HG03103 (cell line): Measurements from ENCODE around the gene GNAS-AS1.

Experiments
- ATAC-seq: cut with Tn5 transposase; IDR thresholded peaks from one replicate; pipeline ENCODE4 v1.9.1; 2021; ENCODE audit warnings: low read depth; ENCODE audit not compliant: unreplicated experiment

GNAS-AS1 gene

GRCh38 chr20:58864346-58864745 is 13.6 kb upstream of the GNAS-AS1 start:
- ATAC-seq: no peak

GRCh38 chr20:58863044-58863790 is 12.5 kb upstream of the GNAS-AS1 start:
- no peak for ATAC-seq

DNA sequence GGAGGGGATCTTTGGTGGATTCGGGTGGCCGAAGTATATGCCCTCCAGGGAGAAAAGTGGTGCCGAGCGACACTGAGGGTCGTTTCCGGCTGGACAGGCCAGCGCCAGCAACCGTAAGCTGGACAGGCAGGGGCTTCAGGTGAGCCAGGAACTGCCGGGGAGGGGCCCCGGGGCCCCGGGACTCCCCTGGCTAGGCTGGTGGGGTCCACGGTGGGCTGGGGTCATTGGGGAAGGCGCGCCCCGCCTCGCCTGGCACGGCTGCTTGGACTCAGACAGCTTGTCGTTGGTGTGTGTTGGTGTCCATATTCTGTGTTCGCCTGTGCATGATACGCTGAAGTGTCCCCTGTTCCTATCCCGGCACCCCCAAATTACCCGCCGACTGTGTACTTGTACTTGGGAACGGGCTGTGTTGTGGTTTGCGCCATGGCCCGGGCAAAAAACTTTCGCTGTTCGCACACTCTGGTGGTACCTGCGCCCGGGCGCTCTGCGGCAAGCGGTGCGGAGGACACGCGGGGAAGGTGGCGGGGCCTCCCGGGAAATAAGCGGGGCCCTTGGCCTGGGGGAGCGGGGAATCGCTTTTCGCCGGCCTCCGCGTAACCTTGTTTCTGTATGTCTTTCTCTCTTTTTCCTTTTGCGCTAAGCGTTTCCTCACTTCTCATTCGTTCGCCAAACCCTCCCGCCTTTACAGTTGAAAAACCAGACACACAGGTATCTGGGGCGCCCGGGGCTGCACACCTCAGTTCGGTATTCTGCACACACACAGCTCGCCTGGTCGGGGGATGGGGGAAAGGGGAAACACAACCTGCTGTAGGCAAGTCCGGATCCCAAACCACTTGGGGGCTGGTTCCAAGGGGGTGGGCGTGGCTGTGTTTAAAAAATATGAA is 5.0 kb upstream of the GNAS-AS1 start:
- no peak for ATAC-seq

- ATAC-seq: no peak
These were observed 4.2 kb upstream of the GNAS-AS1 start for GRCh38 chr20:58854638-58855471.

DNA sequence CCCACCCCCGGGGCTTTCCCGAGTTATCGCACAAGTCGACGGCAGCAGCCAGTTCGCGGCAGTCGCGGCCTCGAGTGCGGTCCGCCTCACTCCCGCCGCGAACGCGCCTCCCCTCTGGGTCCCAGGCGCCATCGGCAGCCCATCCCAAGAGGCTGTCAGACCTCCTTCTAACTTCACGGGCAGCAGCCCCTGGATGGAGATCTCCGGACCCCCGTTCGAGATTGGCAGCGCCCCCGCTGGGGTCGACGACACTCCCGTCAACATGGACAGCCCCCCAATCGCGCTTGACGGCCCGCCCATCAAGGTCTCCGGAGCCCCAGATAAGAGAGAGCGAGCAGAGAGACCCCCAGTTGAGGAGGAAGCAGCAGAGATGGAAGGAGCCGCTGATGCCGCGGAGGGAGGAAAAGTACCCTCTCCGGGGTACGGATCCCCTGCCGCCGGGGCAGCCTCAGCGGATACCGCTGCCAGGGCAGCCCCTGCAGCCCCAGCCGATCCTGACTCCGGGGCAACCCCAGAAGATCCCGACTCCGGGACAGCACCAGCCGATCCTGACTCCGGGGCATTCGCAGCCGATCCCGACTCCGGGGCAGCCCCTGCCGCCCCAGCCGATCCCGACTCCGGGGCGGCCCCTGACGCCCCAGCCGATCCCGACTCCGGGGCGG is 3.4 kb upstream of the GNAS-AS1 start:
- no peak for ATAC-seq

- no peak for ATAC-seq
These were observed 2.8 kb upstream of the GNAS-AS1 start for GRCh38 chr20:58853466-58853865.

DNA sequence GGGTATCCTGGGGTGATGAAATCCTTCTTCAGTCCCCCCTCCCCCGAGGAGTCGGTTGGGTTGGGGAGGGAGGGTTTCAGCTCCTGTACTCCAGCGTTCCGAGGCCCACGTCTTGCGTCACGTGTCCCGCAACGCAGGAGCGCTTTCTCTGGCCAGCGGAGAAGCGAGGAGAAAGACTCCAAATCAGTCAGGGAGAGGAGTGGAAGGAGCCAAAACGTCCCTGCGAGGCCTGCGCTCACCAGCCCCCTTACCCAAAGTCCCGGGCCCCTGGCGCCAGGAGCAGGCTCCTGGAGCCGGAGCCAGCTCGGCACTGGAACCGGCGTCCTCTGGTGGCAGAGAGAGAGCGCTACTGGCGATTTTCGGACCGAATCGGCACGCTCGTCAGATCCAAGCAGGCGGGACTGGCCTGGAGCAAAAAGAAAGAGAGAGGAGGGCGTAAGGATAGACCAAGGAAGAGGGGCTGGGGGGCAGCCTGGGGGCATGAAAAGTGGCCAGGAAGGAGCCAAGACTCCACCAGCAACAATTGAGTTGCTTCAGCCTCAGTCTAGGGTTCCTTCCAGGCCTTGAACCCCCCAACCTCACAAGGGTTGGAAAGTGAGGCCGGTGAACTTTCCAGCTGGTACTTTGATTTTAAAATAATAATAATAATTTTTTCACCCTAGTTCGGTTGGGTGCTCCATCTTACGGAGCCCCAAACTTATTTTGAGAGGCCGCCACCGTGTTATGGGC is 2.0 kb upstream of the GNAS-AS1 start, which contains the start of gene GNAS:
GNAS (plus strand) TSS at position 174 of the 729 bp plus-strand sequence.
- no peak for ATAC-seq

GRCh38 chr20:58851969-58852458 is 1.3 kb upstream of the GNAS-AS1 start:
- no peak for ATAC-seq

GRCh38 chr20:58851221-58851968 is 693 bp upstream of the GNAS-AS1 start:
- no peak for ATAC-seq

- ATAC-seq: no peak
These were observed 3.2 kb downstream of the GNAS-AS1 start for GRCh38 chr20:58847463-58847862.

DNA sequence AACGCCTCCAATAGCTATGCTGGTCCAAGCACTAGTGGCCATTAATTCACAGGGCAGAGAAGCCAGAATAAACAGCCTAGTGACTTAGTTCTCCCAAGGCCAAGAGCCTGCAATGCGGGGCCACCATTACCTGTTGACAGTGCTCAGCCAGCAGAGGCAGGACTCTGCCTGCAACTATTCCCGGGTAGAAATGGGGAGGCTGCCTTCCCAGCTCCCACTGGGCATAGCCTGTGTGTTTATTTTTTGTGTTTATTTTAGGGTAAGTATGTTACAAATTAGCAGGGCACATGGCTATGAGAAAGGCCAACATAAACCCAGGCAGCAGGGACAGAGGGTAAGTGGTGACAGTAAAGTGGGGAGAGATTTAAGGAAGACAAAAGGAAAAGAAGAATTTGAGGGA is 5.0 kb downstream of the GNAS-AS1 start:
- no peak for ATAC-seq

- ATAC-seq: no peak
These were observed 7.6 kb downstream of the GNAS-AS1 start for GRCh38 chr20:58843128-58843556.

DNA sequence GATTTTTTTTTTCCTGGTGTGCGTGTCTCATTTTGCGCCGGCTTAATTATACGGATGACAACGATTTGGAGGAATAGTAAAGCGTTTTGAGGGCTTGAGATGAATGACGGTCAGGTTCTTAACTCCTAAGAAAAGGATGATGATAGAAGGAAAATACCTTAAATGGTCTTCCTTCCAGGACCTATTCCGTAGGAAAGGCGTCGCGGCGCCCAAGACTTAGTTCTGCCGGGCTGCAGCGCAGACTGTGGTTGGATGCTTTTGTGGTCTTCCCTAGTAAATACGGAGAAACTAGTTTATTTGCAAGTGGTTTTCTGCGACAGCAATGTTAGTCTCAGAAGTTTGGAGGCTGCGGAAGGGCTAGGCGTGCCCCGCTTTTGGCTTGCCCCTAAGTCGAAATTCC is 8.4 kb downstream of the GNAS-AS1 start:
- no peak for ATAC-seq

GRCh38 chr20:58841539-58842264 is 9.0 kb downstream of the GNAS-AS1 start:
- ATAC-seq: no peak

DNA sequence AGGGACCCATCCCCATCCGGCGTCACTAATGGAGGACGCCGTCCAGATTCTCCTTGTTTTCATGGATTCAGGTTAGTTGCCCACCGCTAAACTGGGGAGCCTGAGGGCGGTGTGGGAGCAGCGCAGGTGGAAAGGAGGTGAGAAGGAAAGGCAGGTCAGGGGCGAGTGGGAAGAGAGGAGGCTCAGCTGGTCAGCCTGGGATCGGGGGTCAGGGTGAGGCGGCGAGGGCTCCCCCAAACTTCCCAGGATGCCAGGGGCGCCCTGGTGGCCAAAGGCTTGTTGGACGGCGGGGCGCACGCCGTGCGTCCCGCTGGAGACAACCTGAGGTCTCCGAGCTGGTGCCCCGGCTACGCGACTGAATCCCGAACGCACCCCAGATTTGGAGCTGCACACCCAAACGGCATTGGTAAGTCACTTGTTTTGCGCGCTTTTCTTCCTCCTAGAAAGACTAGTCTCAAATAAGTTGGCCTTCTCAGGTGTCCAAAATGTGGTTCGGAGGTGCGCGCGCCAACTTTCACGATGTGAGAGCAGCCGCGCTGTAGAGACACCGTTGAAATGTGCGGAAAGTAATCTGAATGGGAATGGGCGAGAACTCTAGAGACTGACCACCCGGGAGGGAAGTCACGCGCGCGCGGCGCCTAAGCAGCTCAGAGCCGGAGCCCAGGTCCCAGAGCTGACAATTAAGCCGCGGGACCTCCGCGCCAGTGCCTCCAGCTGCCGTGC is 9.7 kb downstream of the GNAS-AS1 start:
- no peak for ATAC-seq

- ATAC-seq: no peak
These were observed 10.5 kb downstream of the GNAS-AS1 start for GRCh38 chr20:58839991-58840747.

GRCh38 chr20:58839474-58839874 is 11.2 kb downstream of the GNAS-AS1 start:
- ATAC-seq: no peak
